ENCODE measurements around the gene ZMYND11.
A peak's percentile ranks its signal among the peaks of the same experiment; 100 is the strongest.

ZMYND11 gene

GRCh38 chr10:135132-135600 lies at the start of gene ZMYND11:
Gene ZMYND11 (plus strand): TSS chr10:135455. CDS start chr10:180013, 44,558 bp downstream.
- peak; percentile 52 for DNase-seq

GRCh38 chr10:86031-86430 lies 49.2 kb upstream of the ZMYND11 start:
- no peak for DNase-seq

GRCh38 chr10:87177-88080 lies 47.8 kb upstream of the ZMYND11 start:
- DNase-seq, result no peak

- no peak for DNase-seq
These were observed 47.0 kb upstream of the ZMYND11 start for GRCh38 chr10:88253-88652.

- DNase-seq, result no peak
These were observed 46.0 kb upstream of the ZMYND11 start for GRCh38 chr10:89248-89647.

- DNase-seq, result no peak
These were observed 45.1 kb upstream of the ZMYND11 start for GRCh38 chr10:90161-90560.

- DNase-seq, result no peak
These were observed 43.9 kb upstream of the ZMYND11 start for GRCh38 chr10:91313-91712.

GRCh38 chr10:92153-92552 lies 43.1 kb upstream of the ZMYND11 start:
- no peak for DNase-seq

GRCh38 chr10:92846-93245 lies 42.4 kb upstream of the ZMYND11 start:
- no peak for DNase-seq

GRCh38 chr10:94613-95012 lies 40.6 kb upstream of the ZMYND11 start:
- DNase-seq, result no peak

- no peak for DNase-seq
These were observed 39.7 kb upstream of the ZMYND11 start for GRCh38 chr10:95356-96115.

GRCh38 chr10:96466-96865 lies 38.8 kb upstream of the ZMYND11 start:
- no peak for DNase-seq

GRCh38 chr10:104416-104815 lies 30.8 kb upstream of the ZMYND11 start:
- no peak for DNase-seq

- no peak for DNase-seq
These were observed 30.2 kb upstream of the ZMYND11 start for GRCh38 chr10:104862-105565.

- DNase-seq, result no peak
These were observed 29.4 kb upstream of the ZMYND11 start for GRCh38 chr10:105806-106205.

GRCh38 chr10:106740-107139 lies 28.5 kb upstream of the ZMYND11 start:
- DNase-seq, result no peak

GRCh38 chr10:112246-112645 lies 23.0 kb upstream of the ZMYND11 start:
- no peak for DNase-seq

- no peak for DNase-seq
These were observed 10.4 kb upstream of the ZMYND11 start for GRCh38 chr10:124874-125273.

- no peak for DNase-seq
These were observed 7.4 kb upstream of the ZMYND11 start for GRCh38 chr10:127612-128432.

GRCh38 chr10:129810-130209 lies 5.4 kb upstream of the ZMYND11 start:
- no peak for DNase-seq

GRCh38 chr10:132946-133898 lies 2.0 kb upstream of the ZMYND11 start:
- DNase-seq, result no peak

Data from activated CD4-positive, alpha-beta T cell treated with anti-CD3 and anti-CD28 coated beads for 1 hour (primary cell).